ENCODE data around the gene TRO. TPM values are rescaled to one million over a fixed set of nuclear protein-coding genes. Genes with fewer than 3 reads are reported as not detected.

Gene TRO
- total and polyA plus RNA-seq, 3 donors from 2014 or later = 11.3 to 31.2 (median 15.4) TPM

GRCh38 chrX:54928876-54929275 is 8.3 kb downstream of the TRO start:
- WGBS, 2 donors = 100% methylated on average over 2 of the region's 3 CpGs; no CpG with 5 or more reads in 1 of the 2 donors
- H3K4me1 ChIP-seq = no peaks in the 10 kb centered on the region
- DNase-seq = no peak
- H3K27ac ChIP-seq = no peak overlapping the region
- intact Hi-C loops (cut with DNase I; ENCODE audit: low total_unique reads) = no loop called here
- H3K9me3 ChIP-seq = no peaks in the 10 kb centered on the region
- H3K36me3 ChIP-seq (ENCODE audit: low read depth, missing control alignments) = no peaks in the 10 kb centered on the region
- TF ChIP-seq, protein P1, sequence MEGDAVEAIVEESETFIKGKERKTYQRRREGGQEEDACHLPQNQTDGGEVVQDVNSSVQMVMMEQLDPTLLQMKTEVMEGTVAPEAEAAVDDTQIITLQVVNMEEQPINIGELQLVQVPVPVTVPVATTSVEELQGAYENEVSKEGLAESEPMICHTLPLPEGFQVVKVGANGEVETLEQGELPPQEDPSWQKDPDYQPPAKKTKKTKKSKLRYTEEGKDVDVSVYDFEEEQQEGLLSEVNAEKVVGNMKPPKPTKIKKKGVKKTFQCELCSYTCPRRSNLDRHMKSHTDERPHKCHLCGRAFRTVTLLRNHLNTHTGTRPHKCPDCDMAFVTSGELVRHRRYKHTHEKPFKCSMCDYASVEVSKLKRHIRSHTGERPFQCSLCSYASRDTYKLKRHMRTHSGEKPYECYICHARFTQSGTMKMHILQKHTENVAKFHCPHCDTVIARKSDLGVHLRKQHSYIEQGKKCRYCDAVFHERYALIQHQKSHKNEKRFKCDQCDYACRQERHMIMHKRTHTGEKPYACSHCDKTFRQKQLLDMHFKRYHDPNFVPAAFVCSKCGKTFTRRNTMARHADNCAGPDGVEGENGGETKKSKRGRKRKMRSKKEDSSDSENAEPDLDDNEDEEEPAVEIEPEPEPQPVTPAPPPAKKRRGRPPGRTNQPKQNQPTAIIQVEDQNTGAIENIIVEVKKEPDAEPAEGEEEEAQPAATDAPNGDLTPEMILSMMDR (IDR thresholded peaks at IDR 0.05) = no peak
- TF ChIP-seq POLR2A (IDR thresholded peaks at IDR 0.05) = no peak
- no peak overlapping the region for H3K4me3 ChIP-seq
- H3K27me3 ChIP-seq = no peaks in the 10 kb centered on the region

DNA sequence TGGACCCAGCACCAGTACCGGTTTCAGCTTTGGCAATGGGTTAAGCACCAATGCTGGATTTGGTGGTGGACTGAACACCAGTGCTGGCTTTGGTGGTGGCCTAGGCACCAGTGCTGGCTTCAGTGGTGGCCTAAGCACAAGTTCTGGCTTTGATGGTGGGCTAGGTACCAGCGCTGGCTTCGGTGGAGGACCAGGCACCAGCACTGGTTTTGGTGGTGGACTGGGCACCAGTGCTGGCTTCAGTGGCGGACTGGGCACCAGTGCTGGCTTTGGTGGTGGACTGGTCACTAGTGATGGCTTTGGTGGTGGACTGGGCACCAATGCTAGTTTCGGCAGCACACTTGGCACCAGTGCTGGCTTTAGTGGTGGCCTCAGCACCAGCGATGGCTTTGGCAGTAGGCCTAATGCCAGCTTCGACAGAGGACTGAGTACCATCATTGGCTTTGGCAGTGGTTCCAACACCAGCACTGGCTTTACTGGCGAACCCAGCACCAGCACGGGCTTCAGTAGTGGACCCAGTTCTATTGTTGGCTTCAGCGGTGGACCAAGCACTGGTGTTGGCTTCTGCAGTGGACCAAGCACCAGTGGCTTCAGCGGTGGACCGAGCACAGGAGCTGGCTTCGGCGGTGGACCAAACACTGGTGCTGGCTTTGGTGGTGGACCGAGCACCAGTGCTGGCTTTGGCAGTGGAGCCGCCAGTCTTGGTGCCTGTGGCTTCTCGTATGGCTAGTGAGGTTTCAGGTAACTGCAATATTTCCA is 9.8 kb downstream of the TRO start:
- Histone ChIP-seq H3K27me3 (no peaks in the 10 kb centered on the region), H3K4me3 (no peak overlapping the region), H3K9me3 (no peaks in the 10 kb centered on the region), H3K4me1 (no peaks in the 10 kb centered on the region), H3K27ac (no peak overlapping the region), H3K36me3 (ENCODE audit: low read depth, missing control alignments) (no peaks in the 10 kb centered on the region)
- intact Hi-C loops (cut with DNase I; ENCODE audit: low total_unique reads) = no loop called here
- no peak for DNase-seq
- TF ChIP-seq POLR2A (IDR thresholded peaks at IDR 0.05) = no peak
- TF ChIP-seq, protein P1 (IDR thresholded peaks at IDR 0.05) = no peak
- WGBS, 2 donors = 80 to 97% methylated on average over 1 to 10 of the region's 17 CpGs

DNA sequence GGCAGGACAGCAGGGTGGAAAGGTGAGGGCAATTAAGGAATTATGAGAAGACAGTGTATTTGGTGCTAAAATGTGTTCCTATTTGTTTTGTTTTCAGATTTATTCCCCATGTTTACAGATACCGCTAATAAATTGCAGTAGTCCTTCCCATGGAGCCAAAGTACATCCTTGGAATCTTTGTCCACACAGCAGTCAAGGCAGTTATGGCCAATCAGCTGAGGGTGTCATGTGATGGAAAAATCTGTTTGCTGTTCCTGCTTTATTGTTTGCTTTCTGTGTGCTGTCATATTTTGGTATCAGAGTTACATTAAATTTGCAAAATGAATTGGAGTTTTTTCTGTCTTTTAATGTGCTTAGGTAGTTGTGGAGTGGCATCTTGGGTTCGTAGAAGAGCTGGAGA is 10.5 kb downstream of the TRO start:
- H3K4me1 ChIP-seq = no peaks in the 10 kb centered on the region
- TF ChIP-seq POLR2A (IDR thresholded peaks at IDR 0.05) = no peak
- TF ChIP-seq, protein P1 (IDR thresholded peaks at IDR 0.05) = no peak
- 71 to 94% methylated on average over 2 of the region's 2 CpGs for WGBS, 2 donors
- H3K9me3 ChIP-seq = no peaks in the 10 kb centered on the region
- H3K4me3 ChIP-seq = no peak overlapping the region
- intact Hi-C loops (cut with DNase I; ENCODE audit: low total_unique reads) = no loop called here
- H3K36me3 ChIP-seq (ENCODE audit: low read depth, missing control alignments) = no peaks in the 10 kb centered on the region
- no peak overlapping the region for H3K27ac ChIP-seq
- no peaks in the 10 kb centered on the region for H3K27me3 ChIP-seq
- no peak for DNase-seq

DNA sequence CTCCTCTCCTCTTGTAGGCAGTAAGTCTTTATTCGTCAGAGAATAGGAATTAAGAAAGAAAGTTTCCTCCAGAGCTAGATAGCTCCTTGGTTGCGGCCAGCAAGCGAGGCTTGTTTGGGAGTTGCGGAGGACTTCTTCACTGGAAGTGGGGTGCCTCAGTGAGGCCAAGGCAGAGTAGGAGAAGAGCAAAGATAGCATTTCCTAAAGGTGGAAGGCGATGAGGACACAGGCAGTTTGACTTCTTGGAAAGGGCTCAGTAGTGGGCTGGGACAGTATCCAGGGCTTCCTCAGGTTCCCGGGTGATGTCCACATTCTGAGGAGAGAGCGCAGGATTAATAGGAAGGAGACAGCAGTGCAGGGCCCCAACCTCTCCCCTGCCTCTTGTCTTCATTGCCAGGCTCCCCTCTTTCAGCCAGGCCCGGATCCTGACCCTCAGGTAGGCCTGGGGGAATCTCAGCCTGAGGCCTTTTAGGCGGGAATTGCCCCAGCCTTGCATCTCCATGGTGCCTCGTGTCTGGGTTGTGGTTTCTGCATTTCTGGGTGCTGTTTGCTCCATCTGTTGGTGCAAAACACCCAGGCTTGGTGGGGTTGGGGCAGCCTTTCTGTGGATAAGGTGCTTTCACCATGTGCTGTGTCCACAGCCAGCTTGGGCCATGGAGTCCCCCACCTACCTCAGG is 12.7 kb downstream of the TRO start:
- Histone ChIP-seq H3K27me3 (no peaks in the 10 kb centered on the region), H3K27ac (no peak overlapping the region), H3K4me1 (no peaks in the 10 kb centered on the region), H3K9me3 (no peaks in the 10 kb centered on the region), H3K36me3 (ENCODE audit: low read depth, missing control alignments) (no peaks in the 10 kb centered on the region), H3K4me3 (no peak overlapping the region)
- intact Hi-C loops (cut with DNase I; ENCODE audit: low total_unique reads) = no loop called here
- WGBS, 2 donors = 87% methylated on average over 10 of the region's 10 CpGs; no CpG with 5 or more reads in 1 of the 2 donors
- no peak for DNase-seq
- TF ChIP-seq, protein P1 (IDR thresholded peaks at IDR 0.05) = no peak
- TF ChIP-seq POLR2A (IDR thresholded peaks at IDR 0.05) = no peak
